Astrocyte of the spinal cord (primary cell): ENCODE results near the gene CDK6.

Source experiments
- DNase-seq: peaks from one replicate; pipeline ENCODE4 v3.0.0; 2011; ENCODE audit warnings: low read depth, low spot score
- H3K4me3 ChIP-seq: 2 replicates; pipeline ENCODE4 v1.5.1; 2011; ENCODE audit warnings: low read depth, mild to moderate bottlenecking, low read length, moderate library complexity
- in situ Hi-C: cut with HindIII; loops from 2 replicates; pipeline ENCODE4 v1.10.0; 2017; ENCODE audit warnings: low sequenced_read_pairs
- TF ChIP-seq, protein P1 (sequence below): IDR thresholded peaks from 2 replicates; pipeline ENCODE4 v1.5.1; 2012; ENCODE audit warnings: low read depth, mild to moderate bottlenecking, low read length, inconsistent platforms

The CDK6 gene

DNA sequence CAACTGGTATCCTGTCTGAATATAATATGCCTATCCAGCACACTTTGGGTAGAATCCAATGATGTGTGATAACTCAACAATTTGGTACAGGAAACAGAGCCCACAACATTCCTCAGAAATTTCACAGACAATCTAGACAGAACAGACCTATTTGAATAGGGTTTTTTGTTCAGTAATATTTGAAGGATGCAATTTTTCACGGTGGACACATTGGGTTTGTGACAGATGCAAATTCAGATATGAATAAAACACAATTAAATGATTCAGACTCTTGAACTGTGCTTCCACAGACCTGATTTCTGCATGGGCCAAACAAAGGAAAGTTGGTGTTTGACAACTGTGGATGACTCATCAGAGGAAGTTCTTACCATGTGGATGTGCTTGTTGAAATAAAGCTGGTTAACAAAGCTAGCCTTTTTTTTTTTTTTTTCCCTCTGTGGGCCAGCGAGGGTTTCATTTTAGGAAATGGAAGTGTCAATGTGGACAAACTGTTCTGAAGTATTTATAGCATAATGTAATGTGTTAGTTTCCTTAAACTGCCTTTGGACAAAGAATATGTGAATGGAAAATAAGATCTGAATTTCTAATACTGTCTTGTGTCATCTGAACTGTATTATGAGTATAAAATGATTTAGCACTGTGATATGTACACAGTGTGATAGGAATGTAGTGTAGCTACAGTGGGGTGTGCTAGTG lies 203.0 kb downstream of the CDK6 start:
- DNase-seq, result peak; percentile 97
- TF ChIP-seq, protein P1, sequence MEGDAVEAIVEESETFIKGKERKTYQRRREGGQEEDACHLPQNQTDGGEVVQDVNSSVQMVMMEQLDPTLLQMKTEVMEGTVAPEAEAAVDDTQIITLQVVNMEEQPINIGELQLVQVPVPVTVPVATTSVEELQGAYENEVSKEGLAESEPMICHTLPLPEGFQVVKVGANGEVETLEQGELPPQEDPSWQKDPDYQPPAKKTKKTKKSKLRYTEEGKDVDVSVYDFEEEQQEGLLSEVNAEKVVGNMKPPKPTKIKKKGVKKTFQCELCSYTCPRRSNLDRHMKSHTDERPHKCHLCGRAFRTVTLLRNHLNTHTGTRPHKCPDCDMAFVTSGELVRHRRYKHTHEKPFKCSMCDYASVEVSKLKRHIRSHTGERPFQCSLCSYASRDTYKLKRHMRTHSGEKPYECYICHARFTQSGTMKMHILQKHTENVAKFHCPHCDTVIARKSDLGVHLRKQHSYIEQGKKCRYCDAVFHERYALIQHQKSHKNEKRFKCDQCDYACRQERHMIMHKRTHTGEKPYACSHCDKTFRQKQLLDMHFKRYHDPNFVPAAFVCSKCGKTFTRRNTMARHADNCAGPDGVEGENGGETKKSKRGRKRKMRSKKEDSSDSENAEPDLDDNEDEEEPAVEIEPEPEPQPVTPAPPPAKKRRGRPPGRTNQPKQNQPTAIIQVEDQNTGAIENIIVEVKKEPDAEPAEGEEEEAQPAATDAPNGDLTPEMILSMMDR, result no peak
- in situ Hi-C loops, result no loop called here
- H3K4me3 ChIP-seq, result no peak overlapping the region

DNA sequence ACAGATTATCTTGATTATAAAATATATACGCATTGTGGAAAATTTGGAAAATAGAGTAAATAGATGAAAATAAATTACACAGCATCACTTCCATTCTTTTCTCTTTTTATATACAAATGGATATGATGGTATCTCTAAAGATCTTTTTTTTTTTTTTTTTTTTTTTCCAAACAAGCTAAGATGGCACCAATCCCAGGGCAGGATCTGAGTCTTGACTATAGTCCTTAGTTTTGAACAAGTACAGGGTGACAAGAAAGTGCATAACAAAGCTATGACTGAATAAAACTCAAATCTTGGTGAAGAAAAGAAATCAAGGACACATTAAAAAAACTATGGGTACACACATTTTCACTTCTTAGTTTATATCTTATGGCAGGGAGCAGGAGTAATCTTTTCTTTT lies 203.6 kb downstream of the CDK6 start:
- DNase-seq, result no peak
- no peak overlapping the region for H3K4me3 ChIP-seq
- TF ChIP-seq, protein P1, result no peak
- in situ Hi-C loops, result no loop called here

- TF ChIP-seq, protein P1, result no peak
- in situ Hi-C loops, result no loop called here
- no peak overlapping the region for H3K4me3 ChIP-seq
- DNase-seq, result no peak
These were observed 204.4 kb downstream of the CDK6 start for GRCh38 chr7:92631850-92632487.

GRCh38 chr7:92631067-92631849 lies 205.1 kb downstream of the CDK6 start:
- TF ChIP-seq, protein P1, result no peak
- no peak for DNase-seq
- H3K4me3 ChIP-seq, result no peak overlapping the region
- in situ Hi-C loops, result no loop called here

GRCh38 chr7:92629779-92630178 lies 206.6 kb downstream of the CDK6 start:
- TF ChIP-seq, protein P1, result no peak
- no peak overlapping the region for H3K4me3 ChIP-seq
- in situ Hi-C loops, result no loop called here
- no peak for DNase-seq

- in situ Hi-C loops, result no loop called here
- no peak for DNase-seq
- no peak overlapping the region for H3K4me3 ChIP-seq
- TF ChIP-seq, protein P1, result no peak
These were observed 208.4 kb downstream of the CDK6 start for GRCh38 chr7:92627956-92628355.
